ENCODE measurements around the gene IFI6. TPM values are rescaled to one million over a fixed set of nuclear protein-coding genes. Genes with fewer than 3 reads are reported as not detected.
"Not testable (repeated sequence)": the region's sequence is repeated elsewhere in the genome, so short reads cannot be mapped to it uniquely, and the experiment has no call there.

The IFI6 gene
- total RNA-seq, 1 donor = 56.1 TPM

- no peak for TF ChIP-seq CTCF (IDR thresholded peaks at IDR 0.05; ENCODE audit: insufficient read depth, low read depth, low read length)
- H3K4me3 ChIP-seq (ENCODE audit: low read depth, low read length) = no peak overlapping the region
- no peak for DNase-seq (ENCODE audit: low read depth)
These were observed 33.6 kb upstream of the IFI6 start for GRCh38 chr1:27705545-27705944.

DNA sequence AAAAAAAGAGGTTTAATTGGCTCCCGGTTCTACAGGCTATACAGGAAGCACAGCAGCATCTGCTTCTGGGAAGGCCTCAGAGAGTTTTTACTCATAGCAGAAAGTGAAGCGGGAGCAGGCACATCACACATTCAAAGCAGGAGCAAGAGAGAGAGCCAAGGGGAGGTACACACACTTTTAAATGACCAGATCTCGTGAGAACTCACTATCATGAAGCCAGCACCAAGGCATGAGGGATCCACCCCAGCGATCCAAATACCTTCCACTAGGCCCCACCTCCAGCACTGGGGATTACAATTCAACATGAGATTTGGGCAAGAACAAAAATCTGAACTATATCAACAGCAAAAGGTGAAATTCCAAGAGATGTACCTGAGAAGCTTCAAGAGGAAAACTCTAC lies 33.0 kb upstream of the IFI6 start:
- DNase-seq (ENCODE audit: low read depth) = no peak
- no peak for TF ChIP-seq CTCF (IDR thresholded peaks at IDR 0.05; ENCODE audit: insufficient read depth, low read depth, low read length)
- no peak overlapping the region for H3K4me3 ChIP-seq (ENCODE audit: low read depth, low read length)

DNA sequence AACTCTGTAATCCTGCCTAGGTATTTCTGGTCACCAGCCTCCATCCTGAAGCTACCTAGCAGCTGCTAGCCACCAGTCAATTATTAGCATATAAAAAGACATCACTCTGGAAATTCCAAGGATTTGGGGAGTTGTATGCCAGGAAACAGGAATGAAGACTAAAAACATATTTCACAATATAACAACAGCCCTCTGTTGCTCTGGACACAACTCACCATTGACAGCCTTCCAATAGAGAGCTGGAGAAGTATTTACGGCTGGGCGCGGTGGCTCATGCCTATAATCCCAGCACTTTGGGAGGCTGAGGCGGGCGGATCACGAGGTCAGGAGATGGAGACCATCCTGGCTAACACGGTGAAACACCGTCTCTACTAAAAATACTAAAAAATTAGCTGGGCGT lies 24.8 kb upstream of the IFI6 start:
- DNase-seq (ENCODE audit: low read depth); H3K4me3 ChIP-seq (ENCODE audit: low read depth, low read length): not testable (repeated sequence)

DNA sequence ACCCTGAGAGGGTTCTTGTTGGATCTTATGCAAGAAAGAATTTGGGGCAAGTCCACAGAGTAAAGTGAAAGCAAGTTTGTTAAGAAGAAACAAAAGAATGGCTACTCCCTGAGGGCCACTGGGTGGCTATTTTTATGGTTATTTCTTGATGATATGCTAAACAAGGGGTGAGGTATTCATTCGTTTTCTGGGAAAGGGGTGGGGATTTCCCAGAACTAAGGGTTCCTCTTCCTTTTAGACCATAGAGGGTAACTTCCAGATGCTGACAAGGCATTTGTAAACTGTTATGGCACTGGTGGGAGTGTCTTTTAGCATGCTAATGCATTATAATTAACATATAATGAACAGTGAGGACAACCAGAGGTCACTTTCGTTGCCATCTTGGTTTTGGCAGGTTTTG lies 18.2 kb upstream of the IFI6 start:
- no peak overlapping the region for H3K4me3 ChIP-seq (ENCODE audit: low read depth, low read length)
- TF ChIP-seq CTCF (IDR thresholded peaks at IDR 0.05; ENCODE audit: insufficient read depth, low read depth, low read length) = no peak
- DNase-seq (ENCODE audit: low read depth) = no peak

GRCh38 chr1:27689423-27690173 lies 17.6 kb upstream of the IFI6 start:
- peak overlapping the region; percentile 9 for H3K4me3 ChIP-seq (ENCODE audit: low read depth, low read length)
- peak; percentile 81 for DNase-seq (ENCODE audit: low read depth)
- TF ChIP-seq CTCF (IDR thresholded peaks at IDR 0.05; ENCODE audit: insufficient read depth, low read depth, low read length) = no peak

DNA sequence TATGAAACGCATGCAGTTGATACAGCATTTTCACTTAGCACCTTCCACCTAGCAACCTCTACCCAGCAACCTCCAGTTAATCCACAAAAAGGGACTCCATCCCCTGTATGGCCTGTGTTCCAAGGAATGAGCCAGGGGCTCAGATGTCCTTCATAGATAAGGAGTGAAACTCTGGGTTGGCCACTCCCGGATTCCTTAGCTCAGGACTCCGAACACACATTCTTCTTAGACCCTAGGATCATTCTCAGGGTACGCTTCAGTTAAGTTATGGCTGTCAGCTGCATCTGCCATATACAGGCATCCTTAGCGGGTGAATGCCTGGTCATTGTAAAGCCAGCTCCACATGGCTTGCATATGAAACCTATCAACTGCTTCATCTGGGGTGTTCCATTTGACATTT lies 15.9 kb upstream of the IFI6 start:
- no peak for DNase-seq (ENCODE audit: low read depth)
- no peak for TF ChIP-seq CTCF (IDR thresholded peaks at IDR 0.05; ENCODE audit: insufficient read depth, low read depth, low read length)

GRCh38 chr1:27686223-27686990 lies 14.4 kb upstream of the IFI6 start:
- no peak for TF ChIP-seq CTCF (IDR thresholded peaks at IDR 0.05; ENCODE audit: insufficient read depth, low read depth, low read length)
- no peak for DNase-seq (ENCODE audit: low read depth)
- no peak overlapping the region for H3K4me3 ChIP-seq (ENCODE audit: low read depth, low read length)

More for the DNA sequence above, 15.9 kb upstream of the IFI6 start:
- H3K4me3 ChIP-seq (ENCODE audit: low read depth, low read length) = no peak overlapping the region

Measured in fibroblast of villous mesenchyme (primary cell).